OCI-LY3 (cell line): Measurements from ENCODE around the gene ZNF423.

Source experiments
- CTCF ChIP-seq: fragments of 200-600, 300-600 bp; sonication (generic); IDR thresholded peaks from 2 replicates; pipeline ENCODE4 v1.5.1; 2014; ENCODE audit warnings: antibody characterized with exemption, low read length, low read depth
- EZH2phosphoT487 ChIP-seq: fragments of 200-600 bp; shearing (Covaris generic); IDR thresholded peaks from 2 replicates; pipeline ENCODE4 v1.6.1; 2018; ENCODE audit warnings: antibody characterized with exemption, mixed run types, low read depth

- TF ChIP-seq EZH2phosphoT487 = no peak
- TF ChIP-seq CTCF = no peak
These were observed 392.9 kb downstream of the ZNF423 start for GRCh38 chr16:49462989-49463371.
